MCF 10A (cell line): ENCODE measurements around the gene EOLA1. TPM values are rescaled to one million over a fixed set of nuclear protein-coding genes. Genes with fewer than 3 reads are reported as not detected.

Experiments used
- BruUV-seq: library from RNA; stranded (reverse); fragments of 400-500 nt; replicated peaks from 2 replicates; lab custom pipeline; 2021; lab: Mats Ljungman, UMichigan
- CTCF ChIA-PET: fragments of 300-600 bp; sonication (Branson Sonifier 250); formaldehyde crosslinking; extraction: SDS; loops from one replicate; lab custom pipeline; 2021; ENCODE audit warnings: antibody characterized with exemption, inconsistent platforms; lab: Yijun Ruan, JAX
- POLR2A ChIA-PET: fragments of 300-600, 350-650 bp; sonication (Branson Sonifier 250); formaldehyde crosslinking; extraction: SDS; loops from one replicate; lab custom pipeline; 2020; ENCODE audit warnings: antibody characterized with exemption, inconsistent platforms; lab: Yijun Ruan, JAX
- DNase-seq: peaks from one replicate; pipeline ENCODE4 v3.0.0-alpha.2; 2018; ENCODE audit not compliant: unreplicated experiment
- H3K27ac Mint-ChIP-seq: one replicate; pipeline ENCODE4 v1.8.0; 2022; ENCODE audit warnings: mild to moderate bottlenecking, low read depth, mixed read lengths; ENCODE audit not compliant: unreplicated experiment
- H3K27me3 Mint-ChIP-seq: one replicate; pipeline ENCODE4 v1.8.0; 2022; ENCODE audit warnings: mixed read lengths; ENCODE audit not compliant: insufficient read depth, unreplicated experiment
- H3K36me3 Mint-ChIP-seq: one replicate; pipeline ENCODE4 v1.8.0; 2022; ENCODE audit warnings: mild to moderate bottlenecking, moderate library complexity, mixed read lengths; ENCODE audit not compliant: insufficient read depth, unreplicated experiment
- H3K4me1 Mint-ChIP-seq: one replicate; pipeline ENCODE4 v1.8.0; 2022; ENCODE audit warnings: mixed read lengths; ENCODE audit not compliant: insufficient read depth, unreplicated experiment
- H3K4me3 Mint-ChIP-seq: one replicate; pipeline ENCODE4 v1.8.0; 2022; ENCODE audit warnings: mild to moderate bottlenecking, moderate library complexity, mixed read lengths; ENCODE audit not compliant: unreplicated experiment
- H3K9me3 Mint-ChIP-seq: one replicate; pipeline ENCODE4 v1.8.0; 2022; ENCODE audit warnings: mixed read lengths; ENCODE audit not compliant: unreplicated experiment
- CTCF ChIP-seq: fragments of 200-600 bp; IDR thresholded peaks from one replicate; pipeline ENCODE4 v1.8.0; 2022; ENCODE audit warnings: antibody characterized with exemption, mild to moderate bottlenecking; ENCODE audit not compliant: unreplicated experiment
- intact Hi-C: fragments of 100-400 bp; cut with micrococcal nuclease; formaldehyde crosslinking; loops from 2 replicates; pipeline ENCODE4 v1.14.1; 2022
- total RNA-seq: library from RNA; stranded (reverse); gene quantifications from 2 replicates; pipeline ENCODE4 v1.2.3, GENCODE V29; 2022

Gene EOLA1
- total RNA-seq, 1 experiment from 2014 or later: 18.2 TPM

GRCh38 chrX:149504915-149505651, 35.7 kb upstream of the EOLA1 start, which contains the start of gene IDS:
Gene IDS, minus strand, starts transcription at chrX:149505306. Its CDS starts 169 bp downstream, at chrX:149505137.
- ChIA-PET CTCF (interaction anchor here (0.7 to 1.0 kb wide), 2 partner anchors 8 to 435 kb away, joined by 3 to 4 read pairs; no protein-coding TSS in a partner anchor), POLR2A (interaction anchor here (0.7 to 3.0 kb wide), 4 partner anchors 8 to 133 kb away, joined by 3 to 20 read pairs (median 8); partner anchors contain the start of gene EOLA1)
- Mint-ChIP-seq H3K9me3 (no peaks in the 10 kb centered on the region), H3K36me3 (peaks cover 10% of the 10 kb centered on the region), H3K27ac (peak within 1 kb of the TSS; percentile 66), H3K4me1 (peaks cover 12% of the 10 kb centered on the region), H3K4me3 (peak within 1 kb of the TSS; percentile 77), H3K27me3 (no peaks in the 10 kb centered on the region)
- no peak for TF ChIP-seq CTCF
- intact Hi-C loops: no loop called here
- peak; percentile 86 for DNase-seq
- no TSS peak for BruUV-seq

- Mint-ChIP-seq H3K9me3 (no peaks in the 10 kb centered on the region), H3K27me3 (no peaks in the 10 kb centered on the region), H3K36me3 (peaks cover 5% of the 10 kb centered on the region), H3K27ac (peak overlapping the region; percentile 66), H3K4me3 (peak overlapping the region; percentile 77), H3K4me1 (peaks cover 16% of the 10 kb centered on the region)
- POLR2A ChIA-PET: interaction anchor here (0.7 to 3.0 kb wide), 4 partner anchors 9 to 133 kb away, joined by 3 to 20 read pairs (median 8); partner anchors contain the start of gene EOLA1
- CTCF ChIA-PET: interaction anchor here (0.6 to 0.7 kb wide), 2 partner anchors 434 to 1956 kb away, joined by 3 read pairs; no protein-coding TSS in a partner anchor
- intact Hi-C loops: no loop called here
- no peak for DNase-seq
- BruUV-seq: no TSS peak
- TF ChIP-seq CTCF: no peak
Measured at GRCh38 chrX:149505671-149506070, 35.1 kb upstream of the EOLA1 start.

- Mint-ChIP-seq H3K9me3 (no peaks in the 10 kb centered on the region), H3K4me1 (peaks cover 16% of the 10 kb centered on the region), H3K36me3 (no peaks in the 10 kb centered on the region), H3K27me3 (no peaks in the 10 kb centered on the region), H3K4me3 (no peak overlapping the region), H3K27ac (no peak overlapping the region)
- POLR2A ChIA-PET: interaction anchor here (1.3 to 3.0 kb wide), 2 partner anchors 10 to 12 kb away, joined by 3 to 12 read pairs; no protein-coding TSS in a partner anchor
- CTCF ChIA-PET: interaction anchor here (0.6 kb wide), 1 partner anchor 1957 kb away, joined by 3 read pairs; no protein-coding TSS in a partner anchor
- no peak for TF ChIP-seq CTCF
- intact Hi-C loops: no loop called here
- DNase-seq: no peak
- no TSS peak for BruUV-seq
Measured at GRCh38 chrX:149506349-149506748, 34.5 kb upstream of the EOLA1 start.

GRCh38 chrX:149508467-149508866, 32.3 kb upstream of the EOLA1 start:
- CTCF ChIA-PET: no interaction called here
- BruUV-seq: no TSS peak

More at GRCh38 chrX:149508467-149508866, 32.3 kb upstream of the EOLA1 start:
- no peaks in the 10 kb centered on the region for H3K36me3 Mint-ChIP-seq
- H3K4me1 Mint-ChIP-seq: peaks cover 16% of the 10 kb centered on the region
- no peak overlapping the region for H3K4me3 Mint-ChIP-seq
- TF ChIP-seq CTCF: no peak
- intact Hi-C loops: no loop called here
- H3K27ac Mint-ChIP-seq: no peak overlapping the region
- no peaks in the 10 kb centered on the region for H3K9me3 Mint-ChIP-seq
- no peak for DNase-seq
- POLR2A ChIA-PET: interaction anchor here (1.1 kb wide), 1 partner anchor 11 kb away, joined by 3 read pairs; no protein-coding TSS in a partner anchor
- no peaks in the 10 kb centered on the region for H3K27me3 Mint-ChIP-seq
